ENCODE data around the gene CTIF. TPM values are rescaled to one million over a fixed set of nuclear protein-coding genes. Genes with fewer than 3 reads are reported as not detected.

CTIF gene
- total and polyA plus RNA-seq, 2 experiments from 2014 or later = 8.6 to 14.4 TPM

- TF ChIP-seq, protein P1, sequence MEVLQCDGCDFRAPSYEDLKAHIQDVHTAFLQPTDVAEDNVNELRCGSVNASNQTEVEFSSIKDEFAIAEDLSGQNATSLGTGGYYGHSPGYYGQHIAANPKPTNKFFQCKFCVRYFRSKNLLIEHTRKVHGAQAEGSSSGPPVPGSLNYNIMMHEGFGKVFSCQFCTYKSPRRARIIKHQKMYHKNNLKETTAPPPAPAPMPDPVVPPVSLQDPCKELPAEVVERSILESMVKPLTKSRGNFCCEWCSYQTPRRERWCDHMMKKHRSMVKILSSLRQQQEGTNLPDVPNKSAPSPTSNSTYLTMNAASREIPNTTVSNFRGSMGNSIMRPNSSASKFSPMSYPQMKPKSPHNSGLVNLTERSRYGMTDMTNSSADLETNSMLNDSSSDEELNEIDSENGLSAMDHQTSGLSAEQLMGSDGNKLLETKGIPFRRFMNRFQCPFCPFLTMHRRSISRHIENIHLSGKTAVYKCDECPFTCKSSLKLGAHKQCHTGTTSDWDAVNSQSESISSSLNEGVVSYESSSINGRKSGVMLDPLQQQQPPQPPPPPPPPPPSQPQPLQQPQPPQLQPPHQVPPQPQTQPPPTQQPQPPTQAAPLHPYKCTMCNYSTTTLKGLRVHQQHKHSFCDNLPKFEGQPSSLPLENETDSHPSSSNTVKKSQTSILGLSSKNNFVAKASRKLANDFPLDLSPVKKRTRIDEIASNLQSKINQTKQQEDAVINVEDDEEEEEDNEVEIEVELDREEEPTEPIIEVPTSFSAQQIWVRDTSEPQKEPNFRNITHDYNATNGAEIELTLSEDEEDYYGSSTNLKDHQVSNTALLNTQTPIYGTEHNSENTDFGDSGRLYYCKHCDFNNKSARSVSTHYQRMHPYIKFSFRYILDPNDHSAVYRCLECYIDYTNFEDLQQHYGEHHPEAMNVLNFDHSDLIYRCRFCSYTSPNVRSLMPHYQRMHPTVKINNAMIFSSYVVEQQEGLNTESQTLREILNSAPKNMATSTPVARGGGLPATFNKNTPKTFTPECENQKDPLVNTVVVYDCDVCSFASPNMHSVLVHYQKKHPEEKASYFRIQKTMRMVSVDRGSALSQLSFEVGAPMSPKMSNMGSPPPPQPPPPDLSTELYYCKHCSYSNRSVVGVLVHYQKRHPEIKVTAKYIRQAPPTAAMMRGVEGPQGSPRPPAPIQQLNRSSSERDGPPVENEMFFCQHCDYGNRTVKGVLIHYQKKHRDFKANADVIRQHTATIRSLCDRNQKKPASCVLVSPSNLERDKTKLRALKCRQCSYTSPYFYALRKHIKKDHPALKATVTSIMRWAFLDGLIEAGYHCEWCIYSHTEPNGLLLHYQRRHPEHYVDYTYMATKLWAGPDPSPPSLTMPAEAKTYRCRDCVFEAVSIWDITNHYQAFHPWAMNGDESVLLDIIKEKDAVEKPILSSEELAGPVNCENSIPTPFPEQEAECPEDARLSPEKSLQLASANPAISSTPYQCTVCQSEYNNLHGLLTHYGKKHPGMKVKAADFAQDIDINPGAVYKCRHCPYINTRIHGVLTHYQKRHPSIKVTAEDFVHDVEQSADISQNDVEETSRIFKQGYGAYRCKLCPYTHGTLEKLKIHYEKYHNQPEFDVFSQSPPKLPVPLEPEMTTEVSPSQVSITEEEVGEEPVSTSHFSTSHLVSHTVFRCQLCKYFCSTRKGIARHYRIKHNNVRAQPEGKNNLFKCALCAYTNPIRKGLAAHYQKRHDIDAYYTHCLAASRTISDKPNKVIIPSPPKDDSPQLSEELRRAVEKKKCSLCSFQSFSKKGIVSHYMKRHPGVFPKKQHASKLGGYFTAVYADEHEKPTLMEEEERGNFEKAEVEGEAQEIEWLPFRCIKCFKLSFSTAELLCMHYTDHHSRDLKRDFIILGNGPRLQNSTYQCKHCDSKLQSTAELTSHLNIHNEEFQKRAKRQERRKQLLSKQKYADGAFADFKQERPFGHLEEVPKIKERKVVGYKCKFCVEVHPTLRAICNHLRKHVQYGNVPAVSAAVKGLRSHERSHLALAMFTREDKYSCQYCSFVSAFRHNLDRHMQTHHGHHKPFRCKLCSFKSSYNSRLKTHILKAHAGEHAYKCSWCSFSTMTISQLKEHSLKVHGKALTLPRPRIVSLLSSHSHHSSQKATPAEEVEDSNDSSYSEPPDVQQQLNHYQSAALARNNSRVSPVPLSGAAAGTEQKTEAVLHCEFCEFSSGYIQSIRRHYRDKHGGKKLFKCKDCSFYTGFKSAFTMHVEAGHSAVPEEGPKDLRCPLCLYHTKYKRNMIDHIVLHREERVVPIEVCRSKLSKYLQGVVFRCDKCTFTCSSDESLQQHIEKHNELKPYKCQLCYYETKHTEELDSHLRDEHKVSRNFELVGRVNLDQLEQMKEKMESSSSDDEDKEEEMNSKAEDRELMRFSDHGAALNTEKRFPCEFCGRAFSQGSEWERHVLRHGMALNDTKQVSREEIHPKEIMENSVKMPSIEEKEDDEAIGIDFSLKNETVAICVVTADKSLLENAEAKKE (CRISPR knock-in tag; IDR thresholded peaks at IDR 0.05) = no peak
- TF ChIP-seq EZH2 (IDR thresholded peaks at IDR 0.05; ENCODE audit: low read depth, unreplicated experiment) (no peak), STAT1 (IDR thresholded peaks at IDR 0.05; ENCODE audit: unreplicated experiment) (no peak), JUNB (IDR thresholded peaks at IDR 0.05; ENCODE audit: unreplicated experiment) (no peak)
These were observed 278.2 kb downstream of the CTIF start (continued) for GRCh38 chr18:48817021-48817461.

GRCh38 chr18:48818329-48819254 is 279.8 kb downstream of the CTIF start:
- no peak overlapping the region for H3K4me3 ChIP-seq
- no peak for DNase-seq (ENCODE audit: low spot score)
- H3K4me1 ChIP-seq (ENCODE audit: insufficient read depth) = no peaks in the 10 kb centered on the region
- H3K27ac ChIP-seq (ENCODE audit: low read depth) = no peak overlapping the region
- H3K4me2 ChIP-seq = no peak overlapping the region
- H3K4me1 Mint-ChIP-seq = no peaks in the 10 kb centered on the region
- H4K20me1 ChIP-seq (replicated peaks; ENCODE audit: insufficient read depth) = peaks cover 2% of the 10 kb centered on the region; the same call in 1 of the 2 replicates
- peaks cover 4% of the 10 kb centered on the region; the same call in 1 of the 3 replicates for H3K9me3 Mint-ChIP-seq
- ATAC-seq = no peak
- no peaks in the 10 kb centered on the region for H3K27me3 ChIP-seq (ENCODE audit: insufficient read depth)
- H3K4me3 Mint-ChIP-seq = no peak overlapping the region
- no peaks in the 10 kb centered on the region for H3K79me2 ChIP-seq (replicated peaks; ENCODE audit: insufficient read depth)
- no peak overlapping the region for H2AFZ ChIP-seq
- no peaks in the 10 kb centered on the region for H3F3A ChIP-seq (replicated peaks; ENCODE audit: low read depth)
- no peaks in the 10 kb centered on the region for H3K9me2 ChIP-seq (ENCODE audit: insufficient read depth)
- H3K27me3 Mint-ChIP-seq (ENCODE audit: insufficient read depth, low read depth, poor library complexity) = peaks cover 11% of the 10 kb centered on the region
- H3K27ac Mint-ChIP-seq = no peak overlapping the region
- peaks cover 4% of the 10 kb centered on the region for H3K36me3 Mint-ChIP-seq (ENCODE audit: low read depth)
- H3K36me3 ChIP-seq (ENCODE audit: insufficient read depth) = no peaks in the 10 kb centered on the region
- no peak for TF ChIP-seq ZNF331 (CRISPR knock-in tag; IDR thresholded peaks at IDR 0.05; ENCODE audit: low read depth)
- TF ChIP-seq, protein P1 (CRISPR knock-in tag; IDR thresholded peaks at IDR 0.05) = no peak
- TF ChIP-seq STAT1 (IDR thresholded peaks at IDR 0.05; ENCODE audit: unreplicated experiment) = no peak
